ENCODE measurements around the gene NCR2. TPM values are rescaled to one million over a fixed set of nuclear protein-coding genes. Genes with fewer than 3 reads are reported as not detected.

Gene NCR2
- total RNA-seq, 1 experiment from 2014 or later: not detected

DNA sequence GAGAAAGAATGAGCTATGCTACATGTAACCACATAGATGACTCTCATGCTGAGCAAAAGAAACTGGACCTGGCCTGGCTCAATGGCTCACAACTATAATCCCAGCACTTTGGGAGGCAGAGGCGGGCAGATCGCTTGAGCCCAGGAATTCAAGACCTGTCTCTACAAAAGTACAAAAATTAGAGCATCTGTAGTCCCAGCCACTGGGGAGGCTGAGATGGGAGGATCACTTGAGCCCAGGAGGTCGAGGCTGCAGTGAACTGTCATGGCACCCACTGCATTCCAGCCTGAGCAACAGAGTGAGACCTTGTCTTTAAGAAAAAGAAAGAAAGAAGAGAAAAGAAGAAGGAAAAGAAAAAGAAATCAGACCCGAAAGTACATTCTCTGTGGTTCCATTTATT, 41.7 kb downstream of the NCR2 start:
- H2BK15ac ChIP-seq (ENCODE audit: low read depth, low read length): no peak overlapping the region
- no peak overlapping the region for H3K14ac ChIP-seq (ENCODE audit: insufficient read depth, low read length)
- H3K9ac ChIP-seq (ENCODE audit: extremely low read depth, insufficient read length, low read length): no peak overlapping the region
- no peak overlapping the region for H3K4me2 ChIP-seq (ENCODE audit: insufficient read depth, insufficient read length, low read length)
- peaks cover 65% of the 10 kb centered on the region for H3K27me3 ChIP-seq (ENCODE audit: insufficient read depth, low read length)
- TF ChIP-seq, protein P1, sequence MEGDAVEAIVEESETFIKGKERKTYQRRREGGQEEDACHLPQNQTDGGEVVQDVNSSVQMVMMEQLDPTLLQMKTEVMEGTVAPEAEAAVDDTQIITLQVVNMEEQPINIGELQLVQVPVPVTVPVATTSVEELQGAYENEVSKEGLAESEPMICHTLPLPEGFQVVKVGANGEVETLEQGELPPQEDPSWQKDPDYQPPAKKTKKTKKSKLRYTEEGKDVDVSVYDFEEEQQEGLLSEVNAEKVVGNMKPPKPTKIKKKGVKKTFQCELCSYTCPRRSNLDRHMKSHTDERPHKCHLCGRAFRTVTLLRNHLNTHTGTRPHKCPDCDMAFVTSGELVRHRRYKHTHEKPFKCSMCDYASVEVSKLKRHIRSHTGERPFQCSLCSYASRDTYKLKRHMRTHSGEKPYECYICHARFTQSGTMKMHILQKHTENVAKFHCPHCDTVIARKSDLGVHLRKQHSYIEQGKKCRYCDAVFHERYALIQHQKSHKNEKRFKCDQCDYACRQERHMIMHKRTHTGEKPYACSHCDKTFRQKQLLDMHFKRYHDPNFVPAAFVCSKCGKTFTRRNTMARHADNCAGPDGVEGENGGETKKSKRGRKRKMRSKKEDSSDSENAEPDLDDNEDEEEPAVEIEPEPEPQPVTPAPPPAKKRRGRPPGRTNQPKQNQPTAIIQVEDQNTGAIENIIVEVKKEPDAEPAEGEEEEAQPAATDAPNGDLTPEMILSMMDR (conservative IDR thresholded peaks at IDR 0.05): no peak
- Mint-ChIP-seq H3K9me3 (peaks cover 0 to 6% of the 10 kb centered on the region in 2 experiments; a peak in 3 of 5 replicates), H3K4me1 (peaks cover 25 to 38% of the 10 kb centered on the region in 2 experiments), H3K4me3 (no peak overlapping the region), H3K36me3 (ENCODE audit: insufficient read depth in 1 of 3, low read depth in 3 of 3) (no peaks in the 10 kb centered on the region; a peak in 1 of 7 replicates), H3K27ac (no peak overlapping the region), H3K27me3 (ENCODE audit: low read depth) (peaks cover 98% of the 10 kb centered on the region)
- no peaks in the 10 kb centered on the region for H3K9me3 ChIP-seq (ENCODE audit: control insufficient read depth, low read depth, low read length)
- no peak overlapping the region for H2AFZ ChIP-seq (ENCODE audit: low read length)
- H3K4ac ChIP-seq (ENCODE audit: low read depth, low read length): no peak overlapping the region
- H4K5ac ChIP-seq (ENCODE audit: insufficient read length, low read depth, low read length): no peak overlapping the region
- no peak overlapping the region for H3K18ac ChIP-seq (ENCODE audit: insufficient read length, low read depth, low read length)
- no peaks in the 10 kb centered on the region for H3K79me1 ChIP-seq (ENCODE audit: insufficient read depth, low read depth, low read length, poor library complexity, severe bottlenecking)
- no peak overlapping the region for H3K56ac ChIP-seq (ENCODE audit: insufficient read length, low read depth, low read length)
- no peaks in the 10 kb centered on the region for H3K79me2 ChIP-seq (ENCODE audit: insufficient read depth, low read length)
- H4K8ac ChIP-seq (replicated peaks; ENCODE audit: insufficient read length, low read depth, low read length): no peak overlapping the region
- no peak overlapping the region for H2AK5ac ChIP-seq (ENCODE audit: insufficient read length, low read length)
- H2BK12ac ChIP-seq (ENCODE audit: insufficient read length, low read depth, low read length): no peak overlapping the region
- H3K23ac ChIP-seq (ENCODE audit: insufficient read length, low read depth, low read length): no peak overlapping the region
- H2BK20ac ChIP-seq (ENCODE audit: low read depth, low read length, poor library complexity, severe bottlenecking): no peak overlapping the region
- peaks cover 4% of the 10 kb centered on the region; the same call in 1 of the 2 replicates for H3K4me1 ChIP-seq (ENCODE audit: insufficient read depth, low read length)
- no peak overlapping the region for H3K27ac ChIP-seq (ENCODE audit: insufficient read length, low read depth, low read length)
- H3T11ph ChIP-seq (ENCODE audit: low read length): no peak overlapping the region
- peaks cover 13% of the 10 kb centered on the region for H3K23me2 ChIP-seq (ENCODE audit: insufficient read length, low read depth, low read length, poor library complexity, severe bottlenecking)
- no peak overlapping the region for H2BK120ac ChIP-seq (ENCODE audit: low read depth, low read length, poor library complexity, severe bottlenecking)
- WGBS (ENCODE audit: extremely low coverage, insufficient read length, low lambda C conversion rate): no CpG with 5 or more reads among the region's 4 CpGs
- no peak overlapping the region for H4K91ac ChIP-seq (ENCODE audit: insufficient read length, low read depth, low read length)
- peaks cover 3% of the 10 kb centered on the region for H4K20me1 ChIP-seq (ENCODE audit: control insufficient read depth, insufficient read depth, insufficient read length)
- no peak overlapping the region for H2BK5ac ChIP-seq (ENCODE audit: insufficient read length, low read length)
- DNase-seq: no peak

Data from H9 (cell line).